ENCODE measurements around the gene SLC25A47. TPM values are rescaled to one million over a fixed set of nuclear protein-coding genes. Genes with fewer than 3 reads are reported as not detected.

Gene SLC25A47
- total and polyA plus RNA-seq, 9 of the 15 experiments (the other 6 are each of a cell fraction or from before 2014, with no cell fraction given) = 0.09 to 0.23 (median 0.22) TPM; not detected in 6

- no peak for TF ChIP-seq ZNF512 (tag; IDR thresholded peaks at IDR 0.05)
- TF ChIP-seq NFIC (IDR thresholded peaks at IDR 0.05) = peak; percentile 85
- TF ChIP-seq RAD21 (CRISPR knock-in tag; conservative IDR thresholded peaks at IDR 0.05 in 1 of 2, IDR thresholded peaks at IDR 0.05 in 1 of 2) = peak; percentile 20 to 34; a peak in 3 of 4 replicates
- TF ChIP-seq, protein P1, sequence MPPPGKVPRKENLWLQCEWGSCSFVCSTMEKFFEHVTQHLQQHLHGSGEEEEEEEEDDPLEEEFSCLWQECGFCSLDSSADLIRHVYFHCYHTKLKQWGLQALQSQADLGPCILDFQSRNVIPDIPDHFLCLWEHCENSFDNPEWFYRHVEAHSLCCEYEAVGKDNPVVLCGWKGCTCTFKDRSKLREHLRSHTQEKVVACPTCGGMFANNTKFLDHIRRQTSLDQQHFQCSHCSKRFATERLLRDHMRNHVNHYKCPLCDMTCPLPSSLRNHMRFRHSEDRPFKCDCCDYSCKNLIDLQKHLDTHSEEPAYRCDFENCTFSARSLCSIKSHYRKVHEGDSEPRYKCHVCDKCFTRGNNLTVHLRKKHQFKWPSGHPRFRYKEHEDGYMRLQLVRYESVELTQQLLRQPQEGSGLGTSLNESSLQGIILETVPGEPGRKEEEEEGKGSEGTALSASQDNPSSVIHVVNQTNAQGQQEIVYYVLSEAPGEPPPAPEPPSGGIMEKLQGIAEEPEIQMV (tag; conservative IDR thresholded peaks at IDR 0.05; ENCODE audit: low read depth) = no peak
- 0 out of 2 replicates have a peak, but pooled peaks have one; percentile 61 for TF ChIP-seq DMBX1 (CRISPR knock-in tag; IDR thresholded peaks at IDR 0.05; ENCODE audit: borderline replicate concordance)
- TF ChIP-seq ZNF778 (CRISPR knock-in tag; IDR thresholded peaks at IDR 0.05) = no peak
- no peak for TF ChIP-seq HNRNPK (IDR thresholded peaks at IDR 0.05; ENCODE audit: low read depth, low read length, poor library complexity, severe bottlenecking)
- TF ChIP-seq, protein P2, sequence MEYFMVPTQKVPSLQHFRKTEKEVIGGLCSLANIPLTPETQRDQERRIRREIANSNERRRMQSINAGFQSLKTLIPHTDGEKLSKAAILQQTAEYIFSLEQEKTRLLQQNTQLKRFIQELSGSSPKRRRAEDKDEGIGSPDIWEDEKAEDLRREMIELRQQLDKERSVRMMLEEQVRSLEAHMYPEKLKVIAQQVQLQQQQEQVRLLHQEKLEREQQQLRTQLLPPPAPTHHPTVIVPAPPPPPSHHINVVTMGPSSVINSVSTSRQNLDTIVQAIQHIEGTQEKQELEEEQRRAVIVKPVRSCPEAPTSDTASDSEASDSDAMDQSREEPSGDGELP (CRISPR knock-in tag; IDR thresholded peaks at IDR 0.05; ENCODE audit: borderline replicate concordance) = peak; percentile 65; the same call in 1 of the 2 replicates
- TF ChIP-seq MAFG (tag; conservative IDR thresholded peaks at IDR 0.05) = no peak
- no peak for TF ChIP-seq RAD51 (IDR thresholded peaks at IDR 0.05; ENCODE audit: borderline replicate concordance, low read depth)
- TF ChIP-seq YY1 (IDR thresholded peaks at IDR 0.05; ENCODE audit: borderline replicate concordance in 1 of 3, control insufficient read depth in 1 of 3, extremely low read depth in 1 of 3, insufficient read depth in 3 of 3, insufficient read length in 1 of 3, insufficient replicate concordance in 2 of 3, low read depth in 1 of 3, low read length in 2 of 3) = peak in 1 of 3 experiments; percentile 8
- no peak for TF ChIP-seq MCM3 (IDR thresholded peaks at IDR 0.05)
- TF ChIP-seq CREB3 (tag; conservative IDR thresholded peaks at IDR 0.05; ENCODE audit: low read depth) = no peak
- TF ChIP-seq, protein P3, sequence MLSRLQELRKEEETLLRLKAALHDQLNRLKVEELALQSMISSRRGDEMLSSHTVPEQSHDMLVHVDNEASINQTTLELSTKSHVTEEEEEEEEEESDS (CRISPR knock-in tag; IDR thresholded peaks at IDR 0.05) = no peak
Measured at GRCh38 chr14:100285021-100285912, 37.9 kb upstream of the SLC25A47 start (continued).

All from K562 (cell line).